ENCODE data around the gene CLEC7A.

DNA sequence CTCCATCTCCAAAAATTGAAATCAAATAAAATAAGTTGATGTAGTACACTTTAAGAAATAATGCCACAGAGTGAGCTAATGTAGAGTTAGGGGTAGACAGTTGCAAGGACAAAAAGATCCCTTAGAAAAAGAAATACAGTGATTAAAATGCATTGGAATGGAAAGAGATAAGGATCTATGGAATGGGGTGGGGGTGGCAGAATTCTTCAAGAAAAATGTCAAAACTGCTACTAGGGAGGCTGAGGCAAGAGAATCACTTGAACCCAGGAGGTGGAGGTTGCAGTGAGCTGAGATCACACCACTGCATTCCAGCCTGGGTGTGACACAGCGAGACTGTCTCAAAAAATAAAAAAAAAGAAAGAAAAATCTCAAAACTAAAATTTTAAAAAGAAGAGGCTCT, 35.4 kb upstream of the CLEC7A start:
- TF ChIP-seq POLR2AphosphoS5 (IDR thresholded peaks at IDR 0.05), result no peak
- TF ChIP-seq, protein P1, sequence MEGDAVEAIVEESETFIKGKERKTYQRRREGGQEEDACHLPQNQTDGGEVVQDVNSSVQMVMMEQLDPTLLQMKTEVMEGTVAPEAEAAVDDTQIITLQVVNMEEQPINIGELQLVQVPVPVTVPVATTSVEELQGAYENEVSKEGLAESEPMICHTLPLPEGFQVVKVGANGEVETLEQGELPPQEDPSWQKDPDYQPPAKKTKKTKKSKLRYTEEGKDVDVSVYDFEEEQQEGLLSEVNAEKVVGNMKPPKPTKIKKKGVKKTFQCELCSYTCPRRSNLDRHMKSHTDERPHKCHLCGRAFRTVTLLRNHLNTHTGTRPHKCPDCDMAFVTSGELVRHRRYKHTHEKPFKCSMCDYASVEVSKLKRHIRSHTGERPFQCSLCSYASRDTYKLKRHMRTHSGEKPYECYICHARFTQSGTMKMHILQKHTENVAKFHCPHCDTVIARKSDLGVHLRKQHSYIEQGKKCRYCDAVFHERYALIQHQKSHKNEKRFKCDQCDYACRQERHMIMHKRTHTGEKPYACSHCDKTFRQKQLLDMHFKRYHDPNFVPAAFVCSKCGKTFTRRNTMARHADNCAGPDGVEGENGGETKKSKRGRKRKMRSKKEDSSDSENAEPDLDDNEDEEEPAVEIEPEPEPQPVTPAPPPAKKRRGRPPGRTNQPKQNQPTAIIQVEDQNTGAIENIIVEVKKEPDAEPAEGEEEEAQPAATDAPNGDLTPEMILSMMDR (IDR thresholded peaks at IDR 0.05 in 8 of 11, conservative IDR thresholded peaks at IDR 0.05 in 3 of 11), result no peak

Data from spleen (tissue), 7 donors.